Spinal cord (tissue), 10 donors: ENCODE results near the gene IGSF6. TPM values are rescaled to one million over a fixed set of nuclear protein-coding genes. Genes with fewer than 3 reads are reported as not detected.
"Not testable (repeated sequence)": the region's sequence is repeated elsewhere in the genome, so short reads cannot be mapped to it uniquely, and the experiment has no call there.

Experiments
- DNase-seq, 6 donors: peaks; one replicate each; pipeline versions ENCODE4 v3.0.0 to v3.0.0-alpha.2; 2013 to 2015; ENCODE audit warnings: low spot score in 6 of 6, low read depth in 4 of 6
- H3K27ac ChIP-seq: one replicate; pipeline ENCODE4 v1.5.1; 2013; ENCODE audit warnings: low read depth, low read length, control low read depth
- H3K27me3 ChIP-seq: one replicate; pipeline ENCODE4 v1.6.1; 2013; ENCODE audit warnings: low read length; ENCODE audit not compliant: control insufficient read depth, insufficient read depth
- H3K36me3 ChIP-seq: one replicate; pipeline ENCODE4 v1.6.1; 2013; ENCODE audit warnings: low read length; ENCODE audit not compliant: control insufficient read depth, insufficient read depth
- H3K4me1 ChIP-seq: one replicate; pipeline ENCODE4 v1.6.1; 2013; ENCODE audit warnings: low read length; ENCODE audit not compliant: control insufficient read depth, insufficient read depth
- H3K4me3 ChIP-seq: one replicate; pipeline ENCODE4 v1.5.1; 2013; ENCODE audit warnings: low read depth, low read length, control low read depth
- H3K9me3 ChIP-seq: one replicate; pipeline ENCODE4 v1.6.1; 2013; ENCODE audit warnings: low read length; ENCODE audit not compliant: control insufficient read depth, insufficient read depth
- WGBS: methylation state at CpG from one replicate; pipeline ENCODE4 v1.1.5; 2013; ENCODE audit warnings: missing lambda C conversion rate; ENCODE audit not compliant: insufficient coverage; 5-methylcytosine and 5-hydroxymethylcytosine counted together
- polyA plus RNA-seq, 2 donors: library from polyadenylated mRNA; unstranded; fragments of 120-200 nt; gene quantifications; one replicate each; pipeline ENCODE4 v1.2.1, GENCODE V29; 2013; ENCODE audit not compliant: insufficient read length in 2 of 2
- total RNA-seq, 2 donors: library from RNA; depleted of rRNA in 1 of 2; stranded (reverse); fragments of 120-200 nt in 1 of 2; fragments of >200 nt in 1 of 2; gene quantifications; one replicate each; pipeline versions ENCODE4 v1.2.3 to v1.2.4, GENCODE V29; 2013 to 2014
- donor health status: healthy.

IGSF6 gene
- total and polyA plus RNA-seq, 4 donors = 5.0 to 10.8 (median 7.2) TPM

- Histone ChIP-seq H3K27ac (no peak overlapping the region), H3K4me1 (no peaks in the 10 kb centered on the region), H3K4me3 (no peak overlapping the region), H3K27me3 (no peaks in the 10 kb centered on the region), H3K9me3 (no peaks in the 10 kb centered on the region), H3K36me3 (peaks cover 4% of the 10 kb centered on the region)
- no peak for DNase-seq
- 83% methylated on average over 3 of the region's 5 CpGs for WGBS
These were observed 6.3 kb downstream of the IGSF6 start for GRCh38 chr16:21646091-21646490.

GRCh38 chr16:21645261-21645721 is 7.1 kb downstream of the IGSF6 start:
- no peak overlapping the region for H3K27ac ChIP-seq
- WGBS = 83% methylated on average over 3 of the region's 9 CpGs
- H3K4me3 ChIP-seq = no peak overlapping the region
- peaks cover 4% of the 10 kb centered on the region for H3K36me3 ChIP-seq
- no peaks in the 10 kb centered on the region for H3K9me3 ChIP-seq
- no peak for DNase-seq
- H3K27me3 ChIP-seq = no peaks in the 10 kb centered on the region
- no peaks in the 10 kb centered on the region for H3K4me1 ChIP-seq

GRCh38 chr16:21644674-21645073 is 7.7 kb downstream of the IGSF6 start:
- no peak overlapping the region for H3K27ac ChIP-seq
- WGBS = 85% methylated on average over 2 of the region's 4 CpGs
- H3K27me3 ChIP-seq = no peaks in the 10 kb centered on the region
- H3K36me3 ChIP-seq = peaks cover 4% of the 10 kb centered on the region
- DNase-seq = peak in 1 of 6 donors; percentile 81
- no peak overlapping the region for H3K4me3 ChIP-seq
- no peaks in the 10 kb centered on the region for H3K4me1 ChIP-seq
- no peaks in the 10 kb centered on the region for H3K9me3 ChIP-seq

- Histone ChIP-seq H3K4me1 (no peaks in the 10 kb centered on the region), H3K36me3 (no peaks in the 10 kb centered on the region), H3K9me3 (no peaks in the 10 kb centered on the region), H3K4me3 (no peak overlapping the region), H3K27ac (no peak overlapping the region), H3K27me3 (no peaks in the 10 kb centered on the region)
- no peak for DNase-seq
- WGBS = no CpG with 5 or more reads among the region's 3 CpGs
These were observed 8.6 kb downstream of the IGSF6 start for GRCh38 chr16:21643785-21644184.

GRCh38 chr16:21642861-21643260 is 9.5 kb downstream of the IGSF6 start:
- no CpG with 5 or more reads among the region's 7 CpGs for WGBS
- DNase-seq = peak in 1 of 6 donors; percentile 38
- no peak overlapping the region for H3K27ac ChIP-seq

GRCh38 chr16:21641916-21642315 is 10.5 kb downstream of the IGSF6 start:
- DNase-seq = peak in 2 of 6 donors; percentile 20 to 51
- WGBS = no CpG with 5 or more reads among the region's 6 CpGs
- Histone ChIP-seq H3K4me1 (no peaks in the 10 kb centered on the region), H3K9me3 (no peaks in the 10 kb centered on the region), H3K27me3 (no peaks in the 10 kb centered on the region), H3K36me3 (peaks cover 5% of the 10 kb centered on the region), H3K27ac (no peak overlapping the region), H3K4me3 (no peak overlapping the region)

More at GRCh38 chr16:21642861-21643260, 9.5 kb downstream of the IGSF6 start:
- H3K4me3 ChIP-seq = no peak overlapping the region
- no peaks in the 10 kb centered on the region for H3K4me1 ChIP-seq
- no peaks in the 10 kb centered on the region for H3K9me3 ChIP-seq
- no peaks in the 10 kb centered on the region for H3K36me3 ChIP-seq
- no peaks in the 10 kb centered on the region for H3K27me3 ChIP-seq

GRCh38 chr16:21639493-21639892 is 12.9 kb downstream of the IGSF6 start:
- no peak for DNase-seq
- H3K27ac ChIP-seq = no peak overlapping the region

GRCh38 chr16:21638573-21638975 is 13.8 kb downstream of the IGSF6 start:
- no peak overlapping the region for H3K4me3 ChIP-seq
- H3K9me3 ChIP-seq = no peaks in the 10 kb centered on the region
- H3K4me1 ChIP-seq = no peaks in the 10 kb centered on the region
- DNase-seq = no peak
- no peak overlapping the region for H3K27ac ChIP-seq
- no peaks in the 10 kb centered on the region for H3K27me3 ChIP-seq
- WGBS = 93% methylated on average over 1 of the region's 4 CpGs
- peaks cover 5% of the 10 kb centered on the region for H3K36me3 ChIP-seq

More at GRCh38 chr16:21639493-21639892, 12.9 kb downstream of the IGSF6 start:
- Histone ChIP-seq H3K4me3 (no peak overlapping the region), H3K36me3 (peaks cover 5% of the 10 kb centered on the region), H3K27me3 (no peaks in the 10 kb centered on the region), H3K4me1 (no peaks in the 10 kb centered on the region), H3K9me3 (no peaks in the 10 kb centered on the region)
- 92% methylated on average over 2 of the region's 2 CpGs for WGBS

GRCh38 chr16:21637032-21637968 is 15.1 kb downstream of the IGSF6 start:
- H3K9me3 ChIP-seq = no peaks in the 10 kb centered on the region
- DNase-seq = no peak
- no peaks in the 10 kb centered on the region for H3K4me1 ChIP-seq
- peaks cover 5% of the 10 kb centered on the region for H3K36me3 ChIP-seq
- H3K27ac ChIP-seq = no peak overlapping the region
- 89% methylated on average over 31 of the region's 37 CpGs for WGBS
- H3K27me3 ChIP-seq = no peaks in the 10 kb centered on the region
- no peak overlapping the region for H3K4me3 ChIP-seq

- H3K4me1 ChIP-seq, H3K4me3 ChIP-seq, H3K9me3 ChIP-seq, H3K27ac ChIP-seq, H3K36me3 ChIP-seq, H3K27me3 ChIP-seq, DNase-seq: not testable (repeated sequence)
- 85% methylated on average over 9 of the region's 9 CpGs for WGBS
These were observed 16.7 kb downstream of the IGSF6 start for GRCh38 chr16:21635694-21636093.
